OCI-LY1 (cell line): ENCODE results near the gene SERTAD3.

Experiments used
- H2AFZ ChIP-seq: fragments of 200-600 bp; sonication (generic), shearing (Covaris generic); 2 replicates; pipeline ENCODE4 v1.6.0; 2014; ENCODE audit warnings: antibody characterized with exemption, mild to moderate bottlenecking, low read length
- H3F3A ChIP-seq: fragments of 200-600 bp; sonication (generic), shearing (Covaris generic); 2 replicates; pipeline ENCODE4 v1.6.0; 2014; ENCODE audit warnings: mild to moderate bottlenecking, antibody characterized with exemption, low read length, moderate library complexity; ENCODE audit not compliant: insufficient read depth
- H3K27ac ChIP-seq: fragments of 200-600 bp; sonication (generic); 2 replicates; pipeline ENCODE4 v1.5.1; 2014; ENCODE audit warnings: low read length, mixed run types, mild to moderate bottlenecking, low read depth; ENCODE audit not compliant: poor library complexity, severe bottlenecking
- H3K27me3 ChIP-seq: fragments of 200-600 bp; sonication (generic); 2 replicates; pipeline ENCODE4 v1.6.0; 2014; ENCODE audit warnings: antibody characterized with exemption, mild to moderate bottlenecking, low read length, moderate library complexity; ENCODE audit not compliant: insufficient read depth
- H3K36me3 ChIP-seq: fragments of 200-600 bp; sonication (generic); 2 replicates; pipeline ENCODE4 v1.6.1; 2014; ENCODE audit warnings: mild to moderate bottlenecking, antibody characterized with exemption, low read length, moderate library complexity, mixed read lengths; ENCODE audit not compliant: insufficient read depth
- H3K4me1 ChIP-seq: fragments of 200-600 bp; sonication (generic); 2 replicates; pipeline ENCODE4 v1.5.1; 2014; ENCODE audit warnings: mild to moderate bottlenecking, low read length, moderate library complexity; ENCODE audit not compliant: insufficient read depth, severe bottlenecking
- H3K4me2 ChIP-seq: fragments of 200-600 bp; sonication (generic), shearing (Covaris generic); 2 replicates; pipeline ENCODE4 v1.6.1; 2014; ENCODE audit warnings: low read length
- H3K4me3 ChIP-seq: fragments of 200-600 bp; sonication (generic); 2 replicates; pipeline ENCODE4 v1.5.1; 2014; ENCODE audit warnings: low read length, low read depth, mild to moderate bottlenecking, mixed read lengths; ENCODE audit not compliant: poor library complexity, severe bottlenecking
- H3K79me2 ChIP-seq: fragments of 200-600 bp; shearing (Covaris generic); 2 replicates; pipeline ENCODE4 v1.6.1; 2016; ENCODE audit warnings: mixed run types, low read length, mixed read lengths; ENCODE audit not compliant: insufficient read depth
- H3K9ac ChIP-seq: fragments of 200-600 bp; sonication (generic), shearing (Covaris generic); 2 replicates; pipeline ENCODE4 v1.6.1; 2014; ENCODE audit warnings: mild to moderate bottlenecking, low read length, mixed read lengths
- H3K9me2 ChIP-seq: fragments of 200-600 bp; sonication (generic), shearing (Covaris generic); 2 replicates; pipeline ENCODE4 v1.6.1; 2014; ENCODE audit warnings: low read depth, mild to moderate bottlenecking, low read length, mixed read lengths
- H3K9me3 ChIP-seq: fragments of 200-600 bp; shearing (Covaris generic); 2 replicates; pipeline ENCODE4 v1.6.1; 2014; ENCODE audit warnings: low read length, mixed read lengths
- H4K20me1 ChIP-seq: fragments of 200-600 bp; sonication (generic), shearing (Covaris generic); 2 replicates; pipeline ENCODE4 v1.6.0; 2016; ENCODE audit warnings: mild to moderate bottlenecking, low read length; ENCODE audit not compliant: insufficient read depth
- CTCF ChIP-seq: fragments of 200-600 bp; sonication (generic), shearing (Covaris generic); IDR thresholded peaks from 2 replicates; pipeline ENCODE4 v1.5.1; 2017; ENCODE audit warnings: mild to moderate bottlenecking, antibody characterized with exemption, low read length, moderate library complexity, mixed read lengths
- EZH2 ChIP-seq: fragments of 200-600 bp; sonication (generic), shearing (Covaris generic); IDR thresholded peaks from 2 replicates; pipeline ENCODE4 v1.8.0; 2017; ENCODE audit warnings: borderline replicate concordance, mixed run types, mild to moderate bottlenecking, antibody characterized with exemption, low read length, moderate library complexity, mixed read lengths

SERTAD3 gene

GRCh38 chr19:40461669-40462221 lies 17.6 kb upstream of the SERTAD3 start:
- Histone ChIP-seq H3K4me1 (peaks cover 23% of the 10 kb centered on the region), H3K9ac (no peak overlapping the region), H3F3A (no peaks in the 10 kb centered on the region), H3K9me2 (no peaks in the 10 kb centered on the region), H3K9me3 (no peaks in the 10 kb centered on the region), H2AFZ (no peak overlapping the region), H3K4me3 (no peak overlapping the region), H3K27ac (no peak overlapping the region), H3K4me2 (no peak overlapping the region), H3K36me3 (no peaks in the 10 kb centered on the region), H3K27me3 (no peaks in the 10 kb centered on the region; the same call in 1 of the 2 replicates), H4K20me1 (no peaks in the 10 kb centered on the region), H3K79me2 (no peaks in the 10 kb centered on the region)
- TF ChIP-seq CTCF (no peak), EZH2 (no peak)

GRCh38 chr19:40460185-40460584 lies 16.1 kb upstream of the SERTAD3 start:
- H2AFZ ChIP-seq = no peak overlapping the region
- H3K9me2 ChIP-seq = no peaks in the 10 kb centered on the region
- peaks cover 13% of the 10 kb centered on the region for H3K4me1 ChIP-seq
- no peak overlapping the region for H3K9ac ChIP-seq
- no peaks in the 10 kb centered on the region for H4K20me1 ChIP-seq
- H3K36me3 ChIP-seq = no peaks in the 10 kb centered on the region
- no peak overlapping the region for H3K27ac ChIP-seq
- H3K4me2 ChIP-seq = no peak overlapping the region
- no peaks in the 10 kb centered on the region for H3K27me3 ChIP-seq
- H3F3A ChIP-seq = no peaks in the 10 kb centered on the region
- no peak overlapping the region for H3K4me3 ChIP-seq
- no peaks in the 10 kb centered on the region for H3K79me2 ChIP-seq
- no peaks in the 10 kb centered on the region for H3K9me3 ChIP-seq
- TF ChIP-seq EZH2 (no peak), CTCF (no peak)

GRCh38 chr19:40458597-40458974 lies 14.5 kb upstream of the SERTAD3 start:
- H3K4me1 ChIP-seq = peaks cover 5% of the 10 kb centered on the region
- no peak overlapping the region for H2AFZ ChIP-seq
- no peak overlapping the region for H3K4me3 ChIP-seq
- no peaks in the 10 kb centered on the region for H3F3A ChIP-seq
- no peaks in the 10 kb centered on the region for H3K36me3 ChIP-seq
- H3K4me2 ChIP-seq = no peak overlapping the region
- TF ChIP-seq CTCF (no peak), EZH2 (no peak)
- H3K27ac ChIP-seq = no peak overlapping the region
- no peaks in the 10 kb centered on the region for H3K9me2 ChIP-seq
- no peaks in the 10 kb centered on the region for H3K9me3 ChIP-seq
- no peak overlapping the region for H3K9ac ChIP-seq
- no peaks in the 10 kb centered on the region for H4K20me1 ChIP-seq
- H3K79me2 ChIP-seq = no peaks in the 10 kb centered on the region
- no peaks in the 10 kb centered on the region for H3K27me3 ChIP-seq
